Caco-2 (cell line): ENCODE measurements around the gene WFS1. TPM values are rescaled to one million over a fixed set of nuclear protein-coding genes. Genes with fewer than 3 reads are reported as not detected.

Source experiments
- BruUV-seq: library from RNA; stranded (reverse); fragments of 400-500 nt; replicated peaks from 2 replicates; lab custom pipeline; 2021; lab: Mats Ljungman, UMichigan
- CTCF ChIA-PET: fragments of 300-600 bp; sonication (Branson Sonifier 250); formaldehyde crosslinking; loops from one replicate; lab custom pipeline; 2022; ENCODE audit warnings: antibody characterized with exemption; lab: Charles Lee
- POLR2A ChIA-PET: fragments of 300-600 bp; sonication (Branson Sonifier 250); formaldehyde crosslinking; loops from one replicate; lab custom pipeline; 2022; ENCODE audit warnings: antibody characterized with exemption; lab: Charles Lee
- DNase-seq, 2 experiments: peaks; one replicate each; pipeline versions ENCODE4 v3.0.0 to v3.0.0-alpha.2; 2020 to 2022
- H3K27me3 ChIP-seq: replicated peaks from 2 replicates; pipeline ENCODE4 v1.6.0; 2011; ENCODE audit warnings: low read length; ENCODE audit not compliant: control insufficient read depth, insufficient read depth
- H3K36me3 ChIP-seq: 2 replicates; pipeline ENCODE4 v1.5.1; 2011; ENCODE audit warnings: low read length; ENCODE audit not compliant: control insufficient read depth, insufficient read depth
- H3K4me1 ChIP-seq: fragments of 250-450 bp; sonication (Bioruptor Pico); 2 replicates; pipeline ENCODE4 v1.5.1; 2020; ENCODE audit warnings: mild to moderate bottlenecking
- H3K4me3 ChIP-seq: 2 replicates; pipeline ENCODE4 v1.5.1; 2011; ENCODE audit warnings: low read depth, mild to moderate bottlenecking, control low read depth, low read length
- H3K9me3 ChIP-seq: fragments of 250-450 bp; sonication (Bioruptor Pico); 2 replicates; pipeline ENCODE4 v1.5.1; 2020; ENCODE audit warnings: mild to moderate bottlenecking, moderate library complexity
- H3K27ac Mint-ChIP-seq: one replicate; pipeline ENCODE4 v1.8.0; 2022; ENCODE audit warnings: mixed read lengths; ENCODE audit not compliant: unreplicated experiment
- H3K27me3 Mint-ChIP-seq: one replicate; pipeline ENCODE4 v1.8.0; 2022; ENCODE audit warnings: mixed read lengths; ENCODE audit not compliant: insufficient read depth, unreplicated experiment
- H3K36me3 Mint-ChIP-seq: one replicate; pipeline ENCODE4 v1.8.0; 2022; ENCODE audit warnings: mild to moderate bottlenecking, mixed read lengths; ENCODE audit not compliant: insufficient read depth, unreplicated experiment
- H3K4me1 Mint-ChIP-seq: one replicate; pipeline ENCODE4 v1.8.0; 2022; ENCODE audit warnings: low read depth, mixed read lengths; ENCODE audit not compliant: unreplicated experiment
- H3K4me3 Mint-ChIP-seq: one replicate; pipeline ENCODE4 v1.8.0; 2022; ENCODE audit warnings: mild to moderate bottlenecking, moderate library complexity, mixed read lengths; ENCODE audit not compliant: unreplicated experiment
- H3K9me3 Mint-ChIP-seq: one replicate; pipeline ENCODE4 v1.8.0; 2022; ENCODE audit warnings: mixed read lengths; ENCODE audit not compliant: unreplicated experiment
- CTCF ChIP-seq, 2 experiments: fragments of 200-600 bp in 1 of 2; IDR thresholded peaks; 1 replicate in 1 of 2; 2 replicates in 1 of 2; pipeline versions ENCODE4 v1.5.1 to v1.8.0; 2011 to 2022; ENCODE audit warnings: antibody characterized with exemption in 1 of 2, control low read depth in 1 of 2, inconsistent platforms in 1 of 2, low read depth in 1 of 2, low read length in 1 of 2, mild to moderate bottlenecking in 1 of 2, moderate library complexity in 1 of 2; ENCODE audit not compliant: insufficient read depth in 1 of 2, severe bottlenecking in 1 of 2, unreplicated experiment in 1 of 2
- intact Hi-C: fragments of 100-400 bp; cut with micrococcal nuclease; formaldehyde crosslinking; loops from one replicate; pipeline ENCODE4 v1.10.0; 2022; ENCODE audit not compliant: unreplicated experiment
- total RNA-seq: library from RNA; stranded (reverse); gene quantifications from 2 replicates; pipeline ENCODE4 v1.2.3, GENCODE V29; 2022

The WFS1 gene
- total RNA-seq, 1 experiment from 2014 or later, result 24.9 TPM

GRCh38 chr4:6252051-6252450 lies 17.6 kb upstream of the WFS1 start:
- H3K9me3 Mint-ChIP-seq, result no peaks in the 10 kb centered on the region
- no peaks in the 10 kb centered on the region for H3K4me1 ChIP-seq
- TF ChIP-seq CTCF (IDR thresholded peaks at IDR 0.05; ENCODE audit: insufficient read depth in 1 of 2, low read depth in 1 of 2, low read length in 1 of 2, severe bottlenecking in 1 of 2, unreplicated experiment in 1 of 2), result no peak
- no peak overlapping the region for H3K4me3 Mint-ChIP-seq
- no peak overlapping the region for H3K4me3 ChIP-seq
- H3K36me3 ChIP-seq, result no peaks in the 10 kb centered on the region
- H3K4me1 Mint-ChIP-seq, result no peaks in the 10 kb centered on the region
- no peaks in the 10 kb centered on the region for H3K9me3 ChIP-seq
- DNase-seq, result no peak
- H3K27ac Mint-ChIP-seq, result no peak overlapping the region
- BruUV-seq, result no TSS peak
- H3K27me3 ChIP-seq, result no peaks in the 10 kb centered on the region
- ChIA-PET CTCF (interaction anchor here (7.0 kb wide), 1 partner anchor 77 kb away, joined by 88 read pairs; no protein-coding TSS in a partner anchor), POLR2A (no interaction called here)
- H3K27me3 Mint-ChIP-seq, result peaks cover 7% of the 10 kb centered on the region
- intact Hi-C loops, result no loop called here
- no peaks in the 10 kb centered on the region for H3K36me3 Mint-ChIP-seq

- Mint-ChIP-seq H3K27ac (no peak overlapping the region), H3K36me3 (no peaks in the 10 kb centered on the region), H3K4me1 (no peaks in the 10 kb centered on the region), H3K27me3 (peaks cover 9% of the 10 kb centered on the region), H3K4me3 (no peak overlapping the region), H3K9me3 (no peaks in the 10 kb centered on the region)
- H3K9me3 ChIP-seq, result no peaks in the 10 kb centered on the region
- no peaks in the 10 kb centered on the region for H3K4me1 ChIP-seq
- no TSS peak for BruUV-seq
- intact Hi-C loops, result no loop called here
- no peak overlapping the region for H3K4me3 ChIP-seq
- POLR2A ChIA-PET, result no interaction called here
- no peak for TF ChIP-seq CTCF (IDR thresholded peaks at IDR 0.05; ENCODE audit: insufficient read depth in 1 of 2, low read depth in 1 of 2, low read length in 1 of 2, severe bottlenecking in 1 of 2, unreplicated experiment in 1 of 2)
- no peaks in the 10 kb centered on the region for H3K27me3 ChIP-seq
- no peaks in the 10 kb centered on the region for H3K36me3 ChIP-seq
- CTCF ChIA-PET, result interaction anchor here (0.8 to 7.0 kb wide), 3 partner anchors 11 to 76 kb away, joined by 3 to 88 read pairs (median 4); no protein-coding TSS in a partner anchor
- no peak for DNase-seq
Observed at GRCh38 chr4:6253111-6253510, 16.5 kb upstream of the WFS1 start.

- Mint-ChIP-seq H3K27me3 (peaks cover 9% of the 10 kb centered on the region), H3K36me3 (no peaks in the 10 kb centered on the region), H3K27ac (no peak overlapping the region), H3K4me3 (no peak overlapping the region), H3K4me1 (no peaks in the 10 kb centered on the region), H3K9me3 (no peaks in the 10 kb centered on the region)
- H3K4me1 ChIP-seq, result no peaks in the 10 kb centered on the region
- no peak overlapping the region for H3K4me3 ChIP-seq
- CTCF ChIA-PET, result interaction anchor here (1.3 to 7.0 kb wide), 2 partner anchors 10 to 76 kb away, joined by 3 to 88 read pairs; no protein-coding TSS in a partner anchor
- TF ChIP-seq CTCF (IDR thresholded peaks at IDR 0.05; ENCODE audit: insufficient read depth in 1 of 2, low read depth in 1 of 2, low read length in 1 of 2, severe bottlenecking in 1 of 2, unreplicated experiment in 1 of 2), result no peak
- H3K27me3 ChIP-seq, result no peaks in the 10 kb centered on the region
- no peaks in the 10 kb centered on the region for H3K36me3 ChIP-seq
- BruUV-seq, result no TSS peak
- H3K9me3 ChIP-seq, result no peaks in the 10 kb centered on the region
- intact Hi-C loops, result no loop called here
- no peak for DNase-seq
- POLR2A ChIA-PET, result no interaction called here
Observed at GRCh38 chr4:6253961-6254360, 15.7 kb upstream of the WFS1 start.
